Subcutaneous preadipocyte (primary cell): ENCODE data around the gene CD320. TPM values are rescaled to one million over a fixed set of nuclear protein-coding genes. Genes with fewer than 3 reads are reported as not detected.

ENCODE experiments used
- total RNA-seq: library from RNA; depleted of rRNA; stranded (reverse); fragments of >200 nt; gene quantifications from 2 replicates; pipeline ENCODE4 v1.2.3, GENCODE V29; 2012

The CD320 gene
- total RNA-seq, result 36.4 and 47.8 TPM in 2 replicates

GRCh38 chr19:8307965-8308866 is at the start of gene CD320:
TSS of gene CD320 (minus strand) at chr19:8308358. CDS start at chr19:8308290, 68 bp downstream.

GRCh38 chr19:8342684-8343482 is 34.7 kb upstream of the CD320 start, which contains the start of gene KANK3:
TSS of gene KANK3 (minus strand) at chr19:8343262. CDS start at chr19:8337828, 5,434 bp downstream.

GRCh38 chr19:8321067-8321985 is 13.2 kb upstream of the CD320 start, which contains the start of the genes NDUFA7 and RPS28:
TSS of gene NDUFA7 (minus strand) at chr19:8321375. CDS start at chr19:8321358, 17 bp downstream.
TSS of gene RPS28 (plus strand) at chr19:8321496. CDS start at chr19:8321531, 35 bp downstream.

Other genes starting within 250 kb of the CD320 start
- not detected in 2 replicates for gene FBN3, start 158.8 kb downstream of the CD320 start, total RNA-seq
- 15.6 and 29.8 TPM in 2 replicates for gene CERS4, start 99.0 kb downstream of the CD320 start, total RNA-seq
- 16.9 and 29.3 TPM in 2 replicates for gene NDUFA7, start 13.0 kb upstream of the CD320 start, total RNA-seq
- gene RPS28, start 13.1 kb upstream of the CD320 start, total RNA-seq, result 122 and 242 TPM in 2 replicates
- gene KANK3, start 34.9 kb upstream of the CD320 start, total RNA-seq, result under 0.01 and 0.20 TPM in 2 replicates
- gene ANGPTL4, start 55.8 kb upstream of the CD320 start, total RNA-seq, result 20.5 and 21.7 TPM in 2 replicates
- gene RAB11B, start 82.0 kb upstream of the CD320 start, total RNA-seq, result 31.3 and 32.3 TPM in 2 replicates
- gene MARCHF2, start 104.9 kb upstream of the CD320 start, total RNA-seq, result 35.4 and 36.4 TPM in 2 replicates
- 36.4 and 56.5 TPM in 2 replicates for gene HNRNPM, start 136.6 kb upstream of the CD320 start, total RNA-seq
- gene PRAM1, start 194.3 kb upstream of the CD320 start, total RNA-seq, result not detected in 2 replicates
- 2.9 and 3.5 TPM in 2 replicates for gene ZNF414, start 205.8 kb upstream of the CD320 start, total RNA-seq